ENCODE data around the gene ENO3.

Gene ENO3

DNA sequence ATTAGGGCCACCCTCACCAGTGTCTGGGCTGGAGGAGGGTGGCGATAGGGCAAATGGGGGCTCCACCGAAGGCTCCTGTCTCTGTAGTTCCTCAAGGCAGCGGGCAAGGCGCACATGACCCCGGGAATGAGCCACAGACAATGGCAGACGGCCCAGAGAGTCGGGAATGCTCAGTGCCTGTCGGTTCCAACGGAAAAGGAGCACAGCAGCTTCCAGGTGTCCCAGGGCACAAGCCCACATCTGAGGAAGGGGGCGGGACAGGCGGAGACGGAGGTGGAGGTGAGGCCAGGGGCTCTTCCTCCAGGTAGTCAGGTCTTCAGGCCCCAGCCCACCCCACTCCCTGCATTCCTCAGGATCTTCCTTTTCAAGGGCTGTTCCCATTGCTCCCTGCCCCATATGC, 21.8 kb downstream of the ENO3 start:
- H3K36me3 ChIP-seq (ENCODE audit: control insufficient read depth in 1 of 2, insufficient read depth in 2 of 2, low read length in 2 of 2), result peaks cover 31 to 68% of the 10 kb centered on the region in 2 donors
- no peaks in the 10 kb centered on the region for H3K9me3 ChIP-seq (ENCODE audit: control insufficient read depth in 1 of 2, low read length in 2 of 2)
- H3K9ac ChIP-seq (ENCODE audit: low read depth in 1 of 2, low read length in 2 of 2), result no peak overlapping the region
- H3K4me1 ChIP-seq (ENCODE audit: control insufficient read depth in 1 of 2, insufficient read depth in 2 of 2, low read length in 2 of 2), result peaks cover 5 to 18% of the 10 kb centered on the region in 2 donors
- no peaks in the 10 kb centered on the region for H3K27me3 ChIP-seq (ENCODE audit: control insufficient read depth in 1 of 2, insufficient read depth in 2 of 2, low read length in 2 of 2)
- no peak overlapping the region for H3K27ac ChIP-seq (ENCODE audit: low read depth, low read length)
- H3K4me3 ChIP-seq (ENCODE audit: low read depth in 1 of 2, low read length in 2 of 2), result no peak overlapping the region

DNA sequence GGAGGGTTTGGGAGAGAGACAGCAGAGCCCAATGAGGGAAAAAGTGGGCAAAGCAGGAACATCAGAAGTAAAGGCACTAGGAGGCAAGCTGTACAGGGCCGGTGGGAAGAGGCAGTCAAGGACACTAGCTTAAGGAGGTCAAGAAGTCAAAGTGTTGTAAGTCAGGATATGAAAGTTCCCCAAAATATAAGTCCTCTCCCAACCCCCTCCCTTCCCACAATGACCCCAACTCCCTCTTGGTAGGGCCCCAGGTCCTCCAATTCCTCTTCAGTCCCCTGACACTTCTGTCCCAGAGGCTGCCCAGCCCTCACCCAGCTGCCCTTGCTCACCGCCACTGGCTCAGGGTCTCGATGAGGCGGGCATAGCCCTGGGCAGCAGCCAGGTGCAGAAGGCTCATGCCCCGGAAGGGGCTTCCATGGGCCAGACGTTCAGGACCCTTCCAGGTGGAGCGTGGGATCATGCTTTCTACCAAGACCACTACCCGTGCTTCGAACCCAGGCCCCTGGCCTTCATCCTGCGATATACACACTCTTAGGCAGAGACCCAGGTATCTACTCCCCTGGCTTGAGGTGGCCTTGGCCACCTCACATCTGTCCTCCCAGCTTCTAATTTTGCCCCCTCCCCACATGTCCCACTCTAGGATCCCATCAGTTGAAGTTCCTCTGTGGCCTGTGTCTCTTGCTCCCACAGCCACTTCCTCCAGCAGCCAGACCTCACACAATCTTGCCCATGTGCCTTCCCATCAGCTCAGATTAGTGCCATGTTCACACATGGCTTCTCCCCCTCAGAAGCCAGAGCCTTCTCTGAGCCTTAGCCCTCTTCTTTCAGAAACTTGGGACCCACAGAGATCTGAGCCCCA, 22.6 kb downstream of the ENO3 start:
- Histone ChIP-seq H3K9me3 (ENCODE audit: control insufficient read depth in 1 of 2, low read length in 2 of 2) (no peaks in the 10 kb centered on the region), H3K4me1 (ENCODE audit: control insufficient read depth in 1 of 2, insufficient read depth in 2 of 2, low read length in 2 of 2) (peaks cover 0 to 11% of the 10 kb centered on the region in 2 donors), H3K36me3 (ENCODE audit: control insufficient read depth in 1 of 2, insufficient read depth in 2 of 2, low read length in 2 of 2) (peaks cover 38 to 75% of the 10 kb centered on the region in 2 donors)

DNA sequence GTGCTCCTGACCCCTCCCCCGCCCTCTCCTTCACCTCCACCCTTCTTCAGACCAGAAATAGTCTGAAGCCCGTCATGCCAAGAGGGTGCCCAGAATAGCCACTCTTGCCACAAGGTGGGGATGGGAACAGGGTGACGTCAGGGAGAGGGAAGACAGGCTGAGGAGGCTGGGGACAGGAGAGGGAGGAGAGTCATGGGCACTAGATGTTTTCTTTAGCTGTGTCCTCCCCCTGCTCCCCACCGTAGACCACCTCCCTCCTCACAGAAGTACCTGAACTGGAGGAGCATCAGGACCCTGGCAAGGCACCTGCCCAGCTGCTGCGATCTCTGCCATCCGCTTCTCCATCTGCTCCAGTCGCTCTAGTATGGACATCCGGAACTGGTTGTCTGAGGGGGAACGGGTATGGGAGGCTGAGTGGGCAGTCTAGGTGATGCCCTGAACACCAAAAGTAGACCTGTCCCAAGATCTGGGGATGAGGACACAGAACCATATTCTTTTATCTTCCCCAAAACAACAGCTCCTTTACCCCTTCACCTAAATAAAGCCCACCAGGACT, 23.3 kb downstream of the ENO3 start:
- peaks cover 0 to 4% of the 10 kb centered on the region in 2 donors for H3K4me1 ChIP-seq (ENCODE audit: control insufficient read depth in 1 of 2, insufficient read depth in 2 of 2, low read length in 2 of 2)
- H3K9ac ChIP-seq (ENCODE audit: low read depth in 1 of 2, low read length in 2 of 2), result no peak overlapping the region
- no peak overlapping the region for H3K4me3 ChIP-seq (ENCODE audit: low read depth in 1 of 2, low read length in 2 of 2)
- H3K9me3 ChIP-seq (ENCODE audit: control insufficient read depth in 1 of 2, low read length in 2 of 2), result no peaks in the 10 kb centered on the region
- H3K27me3 ChIP-seq (ENCODE audit: control insufficient read depth in 1 of 2, insufficient read depth in 2 of 2, low read length in 2 of 2), result no peaks in the 10 kb centered on the region
- no peak overlapping the region for H3K27ac ChIP-seq (ENCODE audit: low read depth, low read length)
- peaks cover 44 to 81% of the 10 kb centered on the region in 2 donors for H3K36me3 ChIP-seq (ENCODE audit: control insufficient read depth in 1 of 2, insufficient read depth in 2 of 2, low read length in 2 of 2)

More for the DNA sequence above, 22.6 kb downstream of the ENO3 start:
- Histone ChIP-seq H3K9ac (ENCODE audit: low read depth in 1 of 2, low read length in 2 of 2) (no peak overlapping the region), H3K27me3 (ENCODE audit: control insufficient read depth in 1 of 2, insufficient read depth in 2 of 2, low read length in 2 of 2) (no peaks in the 10 kb centered on the region), H3K27ac (ENCODE audit: low read depth, low read length) (no peak overlapping the region), H3K4me3 (ENCODE audit: low read depth in 1 of 2, low read length in 2 of 2) (no peak overlapping the region)

DNA sequence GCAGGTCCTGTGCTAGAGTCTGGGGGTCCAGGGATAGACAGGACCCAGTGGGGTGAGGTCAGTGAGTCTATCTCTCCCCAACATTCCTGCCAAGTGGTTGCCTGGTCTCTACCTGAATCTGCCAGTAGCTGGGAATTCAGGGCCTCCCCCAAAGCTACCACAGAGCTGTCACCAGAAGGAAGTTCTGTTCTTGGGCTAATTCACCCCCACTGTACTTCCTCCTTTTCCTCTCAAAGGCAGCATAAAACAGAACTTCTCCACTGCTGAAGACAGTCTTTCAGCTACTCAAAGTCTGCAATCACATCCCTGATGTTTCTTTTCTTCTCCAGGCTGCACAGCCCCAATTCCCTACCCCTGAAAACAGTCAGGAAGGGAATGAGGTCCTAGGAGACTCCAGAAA, 27.8 kb downstream of the ENO3 start:
- peaks cover 5 to 6% of the 10 kb centered on the region in 2 donors for H3K4me1 ChIP-seq (ENCODE audit: control insufficient read depth in 1 of 2, insufficient read depth in 2 of 2, low read length in 2 of 2)
- H3K27ac ChIP-seq (ENCODE audit: low read depth, low read length), result no peak overlapping the region
- H3K36me3 ChIP-seq (ENCODE audit: control insufficient read depth in 1 of 2, insufficient read depth in 2 of 2, low read length in 2 of 2), result peaks cover 43 to 68% of the 10 kb centered on the region in 2 donors
- H3K9me3 ChIP-seq (ENCODE audit: control insufficient read depth in 1 of 2, low read length in 2 of 2), result no peaks in the 10 kb centered on the region
- H3K4me3 ChIP-seq (ENCODE audit: low read depth in 1 of 2, low read length in 2 of 2), result no peak overlapping the region
- no peak overlapping the region for H3K9ac ChIP-seq (ENCODE audit: low read depth in 1 of 2, low read length in 2 of 2)
- no peaks in the 10 kb centered on the region for H3K27me3 ChIP-seq (ENCODE audit: control insufficient read depth in 1 of 2, insufficient read depth in 2 of 2, low read length in 2 of 2)

DNA sequence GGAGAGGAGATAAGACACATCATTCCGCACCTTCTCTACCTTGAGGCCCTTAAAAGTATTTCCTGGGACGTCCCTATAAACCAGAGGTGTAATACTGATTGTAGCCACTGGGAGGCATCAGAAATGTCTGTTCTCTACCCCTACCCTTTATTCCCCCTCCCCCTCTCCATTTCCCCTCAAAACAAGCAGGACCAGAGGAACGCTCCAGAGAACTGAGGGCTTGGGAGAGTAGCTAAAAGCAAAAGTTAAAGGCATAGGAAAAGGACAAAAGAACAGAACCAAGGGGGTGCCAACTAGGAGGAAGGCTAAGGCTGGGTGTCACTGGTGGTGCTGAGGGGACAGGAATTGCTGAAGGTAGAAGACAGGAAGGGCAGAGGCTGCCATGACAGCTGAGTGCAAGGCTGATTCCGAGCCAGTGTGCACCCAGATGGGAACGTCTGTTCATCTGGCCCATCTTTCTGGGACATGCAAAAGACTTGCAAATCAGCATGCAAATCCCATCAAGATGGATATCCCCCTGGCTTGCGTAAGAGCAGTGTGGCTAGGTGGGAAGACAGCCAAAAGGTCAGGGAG, 29.8 kb downstream of the ENO3 start:
- H3K36me3 ChIP-seq (ENCODE audit: control insufficient read depth in 1 of 2, insufficient read depth in 2 of 2, low read length in 2 of 2), result peaks cover 31 to 58% of the 10 kb centered on the region in 2 donors
- H3K9ac ChIP-seq (ENCODE audit: low read depth in 1 of 2, low read length in 2 of 2), result peak overlapping the region in 1 of 2 donors; percentile 37
- no peaks in the 10 kb centered on the region for H3K9me3 ChIP-seq (ENCODE audit: control insufficient read depth in 1 of 2, low read length in 2 of 2)
- no peak overlapping the region for H3K27ac ChIP-seq (ENCODE audit: low read depth, low read length)
- no peak overlapping the region for H3K4me3 ChIP-seq (ENCODE audit: low read depth in 1 of 2, low read length in 2 of 2)
- H3K27me3 ChIP-seq (ENCODE audit: control insufficient read depth in 1 of 2, insufficient read depth in 2 of 2, low read length in 2 of 2), result no peaks in the 10 kb centered on the region
- H3K4me1 ChIP-seq (ENCODE audit: control insufficient read depth in 1 of 2, insufficient read depth in 2 of 2, low read length in 2 of 2), result peaks cover 6 to 7% of the 10 kb centered on the region in 2 donors

DNA sequence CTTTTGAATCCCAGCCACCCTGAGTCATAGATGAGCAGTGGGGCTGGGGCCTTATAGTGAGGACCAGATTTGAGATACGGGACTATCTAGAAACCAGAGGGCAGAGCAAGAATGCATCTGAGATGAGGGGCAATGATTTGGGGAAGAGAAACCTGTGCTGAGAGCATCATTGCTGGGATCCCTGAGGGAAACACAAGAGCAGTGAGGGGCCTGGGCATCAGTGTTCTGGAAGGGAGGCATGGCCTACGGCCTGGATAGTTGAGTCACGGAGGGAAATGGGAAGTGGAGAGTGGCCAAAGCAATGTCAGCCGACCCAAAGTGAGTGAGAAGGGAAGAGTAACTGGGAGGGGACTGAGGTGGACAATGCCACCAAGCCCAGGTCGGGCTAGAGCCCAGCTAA, 31.4 kb downstream of the ENO3 start:
- Histone ChIP-seq H3K27me3 (ENCODE audit: control insufficient read depth in 1 of 2, insufficient read depth in 2 of 2, low read length in 2 of 2) (no peaks in the 10 kb centered on the region), H3K9me3 (ENCODE audit: control insufficient read depth in 1 of 2, low read length in 2 of 2) (no peaks in the 10 kb centered on the region), H3K9ac (ENCODE audit: low read depth in 1 of 2, low read length in 2 of 2) (no peak overlapping the region), H3K4me3 (ENCODE audit: low read depth in 1 of 2, low read length in 2 of 2) (no peak overlapping the region), H3K27ac (ENCODE audit: low read depth, low read length) (no peak overlapping the region), H3K4me1 (ENCODE audit: control insufficient read depth in 1 of 2, insufficient read depth in 2 of 2, low read length in 2 of 2) (peaks cover 18 to 19% of the 10 kb centered on the region in 2 donors), H3K36me3 (ENCODE audit: control insufficient read depth in 1 of 2, insufficient read depth in 2 of 2, low read length in 2 of 2) (peaks cover 27 to 50% of the 10 kb centered on the region in 2 donors)

DNA sequence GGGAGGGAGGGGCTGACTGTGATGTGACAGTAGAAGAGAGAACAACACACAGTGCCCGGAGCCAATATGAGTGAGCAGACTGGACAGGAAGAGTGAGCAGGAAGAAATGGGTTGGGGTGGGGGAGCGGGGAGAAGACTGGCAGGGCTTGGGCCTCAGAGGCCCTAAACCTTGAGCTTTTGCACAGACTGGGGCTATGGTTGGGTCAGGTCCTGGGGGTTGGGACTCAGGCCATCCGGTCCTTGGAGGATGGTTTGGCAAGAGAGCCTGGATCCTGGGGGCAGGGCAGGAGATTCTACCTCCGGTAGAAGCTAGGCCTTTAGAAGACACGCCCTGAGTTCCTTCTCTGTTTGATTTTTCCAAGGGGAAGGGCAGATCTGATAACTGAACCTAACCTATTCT, 35.5 kb downstream of the ENO3 start:
- H3K27ac ChIP-seq (ENCODE audit: low read depth, low read length), result peak overlapping the region; percentile 94

DNA sequence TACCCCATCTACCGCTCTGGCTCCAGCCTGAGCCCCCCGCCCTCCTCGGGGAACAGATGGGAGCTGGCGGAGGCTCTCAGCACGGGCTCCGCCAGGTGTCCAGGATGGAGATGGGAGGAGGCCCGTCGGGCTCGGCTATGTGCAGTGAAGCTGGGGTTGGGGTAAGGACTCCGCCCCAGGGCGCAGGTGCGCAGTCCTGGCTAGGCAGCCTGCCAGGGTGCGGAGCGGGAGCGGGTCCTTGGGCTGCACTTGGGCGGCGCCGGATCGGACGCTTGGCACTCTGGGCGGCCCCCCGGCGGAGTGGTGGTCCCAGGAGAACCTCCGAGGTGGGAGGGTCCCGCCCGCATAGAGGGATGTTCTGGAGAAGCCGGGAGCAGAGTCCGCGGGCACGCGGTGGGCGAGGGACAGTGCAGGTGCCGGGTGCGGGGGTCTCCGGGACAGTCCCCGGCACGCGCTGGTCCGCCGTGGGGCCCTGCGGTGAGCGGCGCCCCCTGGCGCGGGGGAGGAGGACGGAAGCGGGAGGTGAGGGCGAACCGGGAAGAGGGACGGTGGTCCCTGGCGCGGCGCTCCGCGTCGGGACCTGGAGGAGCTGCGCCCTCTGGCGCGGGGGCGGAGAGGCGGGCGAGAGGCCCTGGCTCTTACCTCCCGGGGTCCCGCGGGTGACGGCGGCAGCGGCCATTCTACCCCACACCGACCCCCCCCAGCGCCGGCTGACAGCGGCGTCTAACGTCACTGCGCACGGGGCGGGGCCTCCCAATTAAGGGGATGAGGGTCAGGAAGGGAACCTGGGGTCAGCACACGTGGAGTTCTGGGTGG, 36.2 kb downstream of the ENO3 start, which contains the start of gene CAMTA2:
Gene CAMTA2, minus strand, starts transcription at position 725 of the 816 bp plus-strand sequence. CDS start 1,453 bp downstream, outside the sequence.
- Histone ChIP-seq H3K27ac (ENCODE audit: low read depth, low read length) (peak within 1 kb of the TSS; percentile 94), H3K9ac (ENCODE audit: low read depth in 1 of 2, low read length in 2 of 2) (peak within 1 kb of the TSS; percentile 90 to 91), H3K4me3 (ENCODE audit: low read depth in 1 of 2, low read length in 2 of 2) (peak within 1 kb of the TSS; percentile 92 to 95), H3K4me1 (ENCODE audit: control insufficient read depth in 1 of 2, insufficient read depth in 2 of 2, low read length in 2 of 2) (peaks cover 24 to 25% of the 10 kb centered on the region in 2 donors), H3K9me3 (ENCODE audit: control insufficient read depth in 1 of 2, low read length in 2 of 2) (no peaks in the 10 kb centered on the region), H3K36me3 (ENCODE audit: control insufficient read depth in 1 of 2, insufficient read depth in 2 of 2, low read length in 2 of 2) (peaks cover 5 to 19% of the 10 kb centered on the region in 2 donors), H3K27me3 (ENCODE audit: control insufficient read depth in 1 of 2, insufficient read depth in 2 of 2, low read length in 2 of 2) (no peaks in the 10 kb centered on the region)

More for the DNA sequence above, 35.5 kb downstream of the ENO3 start:
- H3K9me3 ChIP-seq (ENCODE audit: control insufficient read depth in 1 of 2, low read length in 2 of 2), result no peaks in the 10 kb centered on the region
- peaks cover 24 to 25% of the 10 kb centered on the region in 2 donors for H3K4me1 ChIP-seq (ENCODE audit: control insufficient read depth in 1 of 2, insufficient read depth in 2 of 2, low read length in 2 of 2)
- H3K4me3 ChIP-seq (ENCODE audit: low read depth in 1 of 2, low read length in 2 of 2), result peak overlapping the region; percentile 92 to 95
- H3K27me3 ChIP-seq (ENCODE audit: control insufficient read depth in 1 of 2, insufficient read depth in 2 of 2, low read length in 2 of 2), result no peaks in the 10 kb centered on the region
- H3K36me3 ChIP-seq (ENCODE audit: control insufficient read depth in 1 of 2, insufficient read depth in 2 of 2, low read length in 2 of 2), result peaks cover 5 to 26% of the 10 kb centered on the region in 2 donors
- peak overlapping the region; percentile 90 to 91 for H3K9ac ChIP-seq (ENCODE audit: low read depth in 1 of 2, low read length in 2 of 2)

DNA sequence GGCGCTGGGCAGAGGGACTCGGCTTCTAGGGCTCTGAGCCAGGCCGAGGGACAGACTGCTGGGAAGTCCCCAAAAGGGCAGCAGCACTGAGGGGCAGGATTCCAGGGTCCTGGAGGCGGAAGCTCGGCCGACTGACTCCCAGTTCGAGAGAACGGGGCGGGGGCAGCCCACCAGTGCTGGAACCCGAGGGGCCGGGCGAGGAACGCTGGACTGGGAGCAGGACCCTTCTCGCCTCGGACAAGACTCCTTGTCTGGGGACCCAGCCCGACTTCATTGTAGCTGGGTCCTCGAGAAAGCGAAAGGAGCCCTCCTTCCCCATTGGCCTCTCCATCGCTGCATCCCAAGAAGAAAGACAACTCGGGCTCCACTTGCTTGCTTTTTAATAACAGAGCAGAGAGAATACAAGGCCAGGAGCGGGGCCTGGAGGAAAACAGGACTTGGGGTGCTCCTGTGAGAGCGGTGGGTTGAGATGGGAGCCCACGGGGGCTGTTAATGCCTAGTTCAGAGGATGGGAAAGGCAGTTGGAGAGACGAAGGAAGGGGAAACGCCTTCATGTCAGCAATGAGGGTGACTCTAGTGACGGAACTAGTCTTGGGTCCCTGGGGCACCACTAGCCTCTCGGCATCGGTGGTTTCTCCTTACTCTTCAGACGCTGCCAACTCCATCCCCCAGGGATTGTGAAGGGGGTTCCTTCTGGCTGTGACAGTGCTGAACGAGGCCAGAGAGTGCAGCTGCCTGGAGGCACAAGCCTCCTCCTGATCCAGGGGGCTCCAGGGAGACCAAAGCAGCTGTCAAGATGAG, 37.0 kb downstream of the ENO3 start:
- Histone ChIP-seq H3K4me3 (ENCODE audit: low read depth in 1 of 2, low read length in 2 of 2) (peak overlapping the region; percentile 92 to 95), H3K9me3 (ENCODE audit: control insufficient read depth in 1 of 2, low read length in 2 of 2) (no peaks in the 10 kb centered on the region), H3K27me3 (ENCODE audit: control insufficient read depth in 1 of 2, insufficient read depth in 2 of 2, low read length in 2 of 2) (no peaks in the 10 kb centered on the region), H3K27ac (ENCODE audit: low read depth, low read length) (peak overlapping the region; percentile 94), H3K9ac (ENCODE audit: low read depth in 1 of 2, low read length in 2 of 2) (peak overlapping the region; percentile 90 to 91), H3K4me1 (ENCODE audit: control insufficient read depth in 1 of 2, insufficient read depth in 2 of 2, low read length in 2 of 2) (peaks cover 24 to 25% of the 10 kb centered on the region in 2 donors), H3K36me3 (ENCODE audit: control insufficient read depth in 1 of 2, insufficient read depth in 2 of 2, low read length in 2 of 2) (peaks cover 1 to 11% of the 10 kb centered on the region in 2 donors)
